Hematopoietic multipotent progenitor cell (in vitro differentiated cells): ENCODE measurements around the gene BPI. TPM values are rescaled to one million over a fixed set of nuclear protein-coding genes. Genes with fewer than 3 reads are reported as not detected.
"Not testable (repeated sequence)": the region's sequence is repeated elsewhere in the genome, so short reads cannot be mapped to it uniquely, and the experiment has no call there.

Experiments used
- DNase-seq, 3 donors: peaks; one replicate each; pipeline ENCODE4 v3.0.0-alpha.2; 2011 to 2015; ENCODE audit warnings: low read depth in 2 of 3, low spot score in 2 of 3
- total RNA-seq: library from RNA; depleted of rRNA; stranded (reverse); fragments of >200 nt; gene quantifications from one replicate; pipeline ENCODE4 v1.2.3, GENCODE V29; 2012

BPI gene
- total RNA-seq, result 0.27 TPM

GRCh38 chr20:38303908-38304379 lies at the start of gene BPI:
Gene BPI (plus strand): TSS chr20:38304156. CDS start chr20:38304224, 68 bp downstream.
- DNase-seq, result peak in 2 of 3 donors; percentile 85 to 89

- DNase-seq, result not testable (repeated sequence)
Observed at GRCh38 chr20:38254621-38255020, 49.3 kb upstream of the BPI start.

GRCh38 chr20:38255393-38255792 lies 48.6 kb upstream of the BPI start:
- no peak for DNase-seq

GRCh38 chr20:38256021-38256420 lies 47.9 kb upstream of the BPI start:
- no peak for DNase-seq

GRCh38 chr20:38256966-38257365 lies 47.0 kb upstream of the BPI start:
- no peak for DNase-seq

GRCh38 chr20:38258545-38259215 lies 45.3 kb upstream of the BPI start:
- no peak for DNase-seq

GRCh38 chr20:38260025-38260377 lies 44.0 kb upstream of the BPI start:
- DNase-seq, result no peak

- DNase-seq, result no peak
Observed at GRCh38 chr20:38260378-38261053, 43.4 kb upstream of the BPI start, which contains the start of gene KIAA1755. Gene KIAA1755 (minus strand): TSS chr20:38260735. CDS start chr20:38260500, 235 bp downstream.

- no peak for DNase-seq
Observed at GRCh38 chr20:38261054-38261390, 42.9 kb upstream of the BPI start.

- DNase-seq, result no peak
Observed at GRCh38 chr20:38262931-38263330, 41.0 kb upstream of the BPI start.

- DNase-seq, result no peak
Observed at GRCh38 chr20:38266426-38266825, 37.5 kb upstream of the BPI start.

- DNase-seq, result no peak
Observed at GRCh38 chr20:38267296-38267695, 36.7 kb upstream of the BPI start.

- DNase-seq, result no peak
Observed at GRCh38 chr20:38267901-38268514, 35.9 kb upstream of the BPI start.

- DNase-seq, result no peak
Observed at GRCh38 chr20:38269040-38269439, 34.9 kb upstream of the BPI start.

GRCh38 chr20:38269715-38270114 lies 34.2 kb upstream of the BPI start:
- no peak for DNase-seq

- no peak for DNase-seq
Observed at GRCh38 chr20:38270869-38271605, 32.9 kb upstream of the BPI start.

GRCh38 chr20:38271608-38272120 lies 32.3 kb upstream of the BPI start:
- no peak for DNase-seq

- no peak for DNase-seq
Observed at GRCh38 chr20:38272398-38272797, 31.6 kb upstream of the BPI start.

GRCh38 chr20:38272961-38273360 lies 31.0 kb upstream of the BPI start:
- no peak for DNase-seq

- DNase-seq, result peak in 2 of 3 donors; percentile 33 to 54
Observed at GRCh38 chr20:38275815-38276550, 28.0 kb upstream of the BPI start.
